OCI-LY7 (cell line): ENCODE data around the gene SLC2A5. TPM values are rescaled to one million over a fixed set of nuclear protein-coding genes. Genes with fewer than 3 reads are reported as not detected.

ENCODE experiments used
- BruUV-seq: library from RNA; stranded (reverse); fragments of 400-500 nt; replicated peaks from 2 replicates; lab custom pipeline; 2021; lab: Mats Ljungman, UMichigan
- CTCF ChIA-PET: fragments of 300-600 bp; sonication (Branson Sonifier 250); formaldehyde crosslinking; loops from one replicate; lab custom pipeline; 2022; ENCODE audit warnings: antibody characterized with exemption; ENCODE audit not compliant: unreplicated experiment; lab: Charles Lee
- POLR2A ChIA-PET: fragments of 300-600 bp; sonication (Branson Sonifier 250); formaldehyde crosslinking; loops from one replicate; lab custom pipeline; 2022; ENCODE audit warnings: antibody characterized with exemption; lab: Charles Lee
- DNase-seq: peaks from one replicate; pipeline ENCODE4 v3.0.0-alpha.2; 2015; ENCODE audit warnings: low spot score
- H2AFZ ChIP-seq: fragments of 200-600 bp; sonication (generic), shearing (Covaris generic); 2 replicates; pipeline ENCODE4 v1.6.1; 2014; ENCODE audit warnings: mild to moderate bottlenecking, antibody characterized with exemption, low read length, moderate library complexity
- H3K27ac ChIP-seq: fragments of 200-600 bp; sonication (generic); 2 replicates; pipeline ENCODE4 v1.5.1; 2014; ENCODE audit warnings: mixed run types, low read depth, mild to moderate bottlenecking, moderate library complexity, low read length, inconsistent platforms; ENCODE audit not compliant: poor library complexity, severe bottlenecking
- H3K36me3 ChIP-seq: fragments of 200-600 bp; sonication (generic); 2 replicates; pipeline ENCODE4 v1.6.1; 2014; ENCODE audit warnings: mild to moderate bottlenecking, antibody characterized with exemption, low read length, moderate library complexity, mixed read lengths; ENCODE audit not compliant: insufficient read depth
- H3K4me1 ChIP-seq: fragments of 200-600 bp; sonication (generic); 2 replicates; pipeline ENCODE4 v1.5.1; 2014; ENCODE audit warnings: mild to moderate bottlenecking, low read length; ENCODE audit not compliant: insufficient read depth, poor library complexity, severe bottlenecking
- H3K4me2 ChIP-seq: fragments of 200-600 bp; sonication (generic); 2 replicates; pipeline ENCODE4 v1.6.1; 2014; ENCODE audit warnings: mild to moderate bottlenecking, low read length
- H3K4me3 ChIP-seq: fragments of 200-600 bp; sonication (generic); 2 replicates; pipeline ENCODE4 v1.5.1; 2014; ENCODE audit warnings: mild to moderate bottlenecking, low read depth, low read length; ENCODE audit not compliant: poor library complexity, severe bottlenecking
- H3K79me2 ChIP-seq: fragments of 200-600 bp; sonication (generic); 2 replicates; pipeline ENCODE4 v1.6.1; 2016; ENCODE audit warnings: low read depth, mild to moderate bottlenecking, low read length, moderate library complexity, mixed read lengths; ENCODE audit not compliant: insufficient read depth
- H3K9me2 ChIP-seq: fragments of 200-600 bp; sonication (generic); 2 replicates; pipeline ENCODE4 v1.6.1; 2016; ENCODE audit warnings: mild to moderate bottlenecking, low read length, mixed read lengths; ENCODE audit not compliant: insufficient read depth
- H3K9me3 ChIP-seq: fragments of 200-600 bp; sonication (generic); 2 replicates; pipeline ENCODE4 v1.6.1; 2014; ENCODE audit warnings: mild to moderate bottlenecking, mixed run types, low read length, mixed read lengths
- H4K20me1 ChIP-seq: fragments of 200-600 bp; sonication (generic); 2 replicates; pipeline ENCODE4 v1.6.1; 2014; ENCODE audit warnings: mild to moderate bottlenecking, antibody characterized with exemption, low read length, moderate library complexity, mixed read lengths; ENCODE audit not compliant: insufficient read depth
- CTCF ChIP-seq: fragments of 200-600 bp; sonication (generic); conservative IDR thresholded peaks from 2 replicates; pipeline ENCODE4 v1.5.1; 2014; ENCODE audit warnings: mild to moderate bottlenecking, antibody characterized with exemption, low read length, moderate library complexity, mixed read lengths
- EZH2phosphoT487 ChIP-seq: fragments of 200-600 bp; sonication (generic); IDR thresholded peaks from 2 replicates; pipeline ENCODE4 v1.6.1; 2018; ENCODE audit warnings: low read depth, borderline replicate concordance, mild to moderate bottlenecking, mixed run types, antibody characterized with exemption, low read length, moderate library complexity, mixed read lengths
- intact Hi-C: fragments of 100-400 bp; cut with micrococcal nuclease; formaldehyde crosslinking; loops from one replicate; pipeline ENCODE4 v1.10.0; 2022; ENCODE audit not compliant: unreplicated experiment
- total RNA-seq, 2 experiments: library from RNA; depleted of rRNA in 1 of 2; stranded (reverse); fragments of >200 nt in 1 of 2; shearing (Covaris generic) in 1 of 2; gene quantifications; 2 replicates each; pipeline ENCODE4 v1.2.3, GENCODE V29; 2014 to 2022

Gene SLC2A5
- total RNA-seq, 2 experiments from 2014 or later, result 112 to 183 TPM

GRCh38 chr1:9013819-9014218 lies 55.6 kb downstream of the SLC2A5 start:
- ChIA-PET CTCF (no interaction called here), POLR2A (interaction anchor here (0.6 kb wide), 1 partner anchor 59 kb away, joined by 4 read pairs; no protein-coding TSS in a partner anchor)
- no TSS peak for BruUV-seq
- no peak overlapping the region for H3K27ac ChIP-seq
- intact Hi-C loops, result no loop called here
- H3K4me1 ChIP-seq, result peaks cover 52% of the 10 kb centered on the region
- TF ChIP-seq CTCF (no peak), EZH2phosphoT487 (no peak)
- no peaks in the 10 kb centered on the region for H4K20me1 ChIP-seq
- DNase-seq, result no peak
- H3K9me3 ChIP-seq, result no peaks in the 10 kb centered on the region
- no peaks in the 10 kb centered on the region for H3K9me2 ChIP-seq
- no peak overlapping the region for H3K4me2 ChIP-seq
- H3K4me3 ChIP-seq, result no peak overlapping the region
- no peak overlapping the region for H2AFZ ChIP-seq
- H3K36me3 ChIP-seq, result no peaks in the 10 kb centered on the region
- no peaks in the 10 kb centered on the region for H3K79me2 ChIP-seq

- H3K27ac ChIP-seq, result peak overlapping the region; percentile 87
- BruUV-seq, result no TSS peak
- no peaks in the 10 kb centered on the region for H4K20me1 ChIP-seq
- H3K9me3 ChIP-seq, result no peaks in the 10 kb centered on the region
- H3K79me2 ChIP-seq, result no peaks in the 10 kb centered on the region
- peak overlapping the region; percentile 7; the same call in 1 of the 2 replicates for H2AFZ ChIP-seq
- peak overlapping the region; percentile 69 for H3K4me2 ChIP-seq
- ChIA-PET POLR2A (interaction anchor here (0.5 to 0.6 kb wide), 2 partner anchors 77 kb away, joined by 3 read pairs; no protein-coding TSS in a partner anchor), CTCF (no interaction called here)
- intact Hi-C loops, result loop anchor here (1.0 to 2.0 kb wide), 2 partner anchors 26 to 90 kb away; no protein-coding TSS in a partner anchor
- peak; percentile 38 for DNase-seq
- H3K36me3 ChIP-seq, result no peaks in the 10 kb centered on the region
- no peaks in the 10 kb centered on the region for H3K9me2 ChIP-seq
- TF ChIP-seq EZH2phosphoT487 (no peak), CTCF (no peak)
- H3K4me3 ChIP-seq, result no peak overlapping the region
- H3K4me1 ChIP-seq, result peaks cover 66% of the 10 kb centered on the region
These were observed 58.6 kb downstream of the SLC2A5 start for GRCh38 chr1:9010781-9011323.
